ENCODE results near the gene RAN. TPM values are rescaled to one million over a fixed set of nuclear protein-coding genes. Genes with fewer than 3 reads are reported as not detected.

The RAN gene
- 100 to 1,000 TPM; 105 to 296 (median 232) TPM for total RNA-seq

GRCh38 chr12:130871286-130872178 is at the start of gene RAN:
TSS of gene RAN (plus strand) at chr12:130872066. CDS start at chr12:130872594, 528 bp downstream.
- no peaks in the 10 kb centered on the region for H3K9me3 ChIP-seq
- H3K36me3 ChIP-seq = peaks cover 30% of the 10 kb centered on the region
- H3K27me3 ChIP-seq = no peaks in the 10 kb centered on the region
- peaks cover 27% of the 10 kb centered on the region for H3K4me1 ChIP-seq
- DNase-seq (ENCODE audit: low spot score in 2 of 2) = peak; percentile 90 to 92
- H3K27ac ChIP-seq = peak within 1 kb of the TSS; percentile 94
- WGBS = 28% methylated on average over 12 of the region's 118 CpGs
- TF ChIP-seq, protein P1, sequence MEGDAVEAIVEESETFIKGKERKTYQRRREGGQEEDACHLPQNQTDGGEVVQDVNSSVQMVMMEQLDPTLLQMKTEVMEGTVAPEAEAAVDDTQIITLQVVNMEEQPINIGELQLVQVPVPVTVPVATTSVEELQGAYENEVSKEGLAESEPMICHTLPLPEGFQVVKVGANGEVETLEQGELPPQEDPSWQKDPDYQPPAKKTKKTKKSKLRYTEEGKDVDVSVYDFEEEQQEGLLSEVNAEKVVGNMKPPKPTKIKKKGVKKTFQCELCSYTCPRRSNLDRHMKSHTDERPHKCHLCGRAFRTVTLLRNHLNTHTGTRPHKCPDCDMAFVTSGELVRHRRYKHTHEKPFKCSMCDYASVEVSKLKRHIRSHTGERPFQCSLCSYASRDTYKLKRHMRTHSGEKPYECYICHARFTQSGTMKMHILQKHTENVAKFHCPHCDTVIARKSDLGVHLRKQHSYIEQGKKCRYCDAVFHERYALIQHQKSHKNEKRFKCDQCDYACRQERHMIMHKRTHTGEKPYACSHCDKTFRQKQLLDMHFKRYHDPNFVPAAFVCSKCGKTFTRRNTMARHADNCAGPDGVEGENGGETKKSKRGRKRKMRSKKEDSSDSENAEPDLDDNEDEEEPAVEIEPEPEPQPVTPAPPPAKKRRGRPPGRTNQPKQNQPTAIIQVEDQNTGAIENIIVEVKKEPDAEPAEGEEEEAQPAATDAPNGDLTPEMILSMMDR (IDR thresholded peaks at IDR 0.05) = no peak
- TF ChIP-seq POLR2A (IDR thresholded peaks at IDR 0.05) (peak; percentile 21 to 49), POLR2AphosphoS5 (IDR thresholded peaks at IDR 0.05) (no peak), EP300 (IDR thresholded peaks at IDR 0.05) (no peak)
- peak within 1 kb of the TSS; percentile 87 for H3K4me3 ChIP-seq

DNA sequence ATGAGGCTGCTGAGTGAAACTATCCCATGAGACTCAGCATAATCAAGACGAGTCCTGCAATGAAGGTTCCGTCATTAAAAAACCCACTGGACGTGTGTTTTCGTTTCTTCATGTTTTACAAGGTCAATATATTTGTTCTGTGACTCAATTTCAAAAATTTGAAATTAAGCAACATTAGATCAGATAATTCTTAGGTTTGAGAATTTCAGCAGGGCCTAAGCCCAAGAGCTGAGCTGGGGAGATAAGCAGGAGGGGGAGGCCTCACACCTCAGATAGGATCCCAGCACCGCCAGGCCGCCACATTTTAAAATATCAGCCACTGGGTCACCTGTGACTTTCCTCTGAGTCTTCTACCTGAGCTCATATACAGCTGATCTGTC is 46.1 kb upstream of the RAN start:
- DNase-seq (ENCODE audit: low spot score in 2 of 2) = no peak
- Histone ChIP-seq H3K27ac (no peak overlapping the region), H3K4me3 (no peak overlapping the region), H3K27me3 (no peaks in the 10 kb centered on the region), H3K4me1 (no peaks in the 10 kb centered on the region), H3K36me3 (peaks cover 12% of the 10 kb centered on the region), H3K9me3 (no peaks in the 10 kb centered on the region)
- TF ChIP-seq POLR2AphosphoS5 (IDR thresholded peaks at IDR 0.05) (no peak), POLR2A (IDR thresholded peaks at IDR 0.05) (no peak), EP300 (IDR thresholded peaks at IDR 0.05) (no peak)
- TF ChIP-seq, protein P1 (IDR thresholded peaks at IDR 0.05) = no peak
- 88% methylated on average over 6 of the region's 6 CpGs for WGBS

DNA sequence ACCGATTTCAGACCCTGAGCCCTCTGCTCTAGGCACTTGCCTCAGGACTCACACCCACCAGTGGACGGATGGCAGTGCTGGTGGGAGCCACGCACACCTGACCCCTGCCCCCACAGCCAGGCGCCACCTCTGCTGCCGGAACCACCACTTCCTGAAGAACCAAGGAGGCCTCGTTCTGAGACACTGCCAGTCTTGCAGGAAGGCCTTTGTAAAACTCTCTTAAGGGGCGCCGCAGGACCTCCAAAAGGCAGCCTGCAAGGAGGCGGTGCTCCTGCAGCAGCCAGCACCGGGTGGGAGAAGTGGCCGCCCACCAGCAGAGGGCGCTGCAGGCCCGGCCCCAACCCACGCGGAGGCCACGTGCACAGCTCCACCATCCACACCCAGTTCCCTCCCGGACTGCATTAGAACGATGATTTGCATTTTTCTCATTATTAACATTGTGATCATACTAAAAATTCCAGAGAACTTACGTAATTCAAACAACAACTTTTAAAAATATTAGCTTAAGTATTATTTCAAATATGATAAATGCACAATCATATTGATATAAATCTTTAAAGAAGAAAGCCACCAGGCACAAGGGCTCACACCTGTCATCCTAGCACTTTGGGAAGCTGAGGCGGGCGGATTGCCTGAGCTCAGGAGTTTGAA is 45.6 kb upstream of the RAN start:
- H3K36me3 ChIP-seq = peaks cover 11% of the 10 kb centered on the region
- H3K9me3 ChIP-seq = no peaks in the 10 kb centered on the region
- H3K27me3 ChIP-seq = no peaks in the 10 kb centered on the region
- TF ChIP-seq EP300 (IDR thresholded peaks at IDR 0.05) (no peak), POLR2AphosphoS5 (IDR thresholded peaks at IDR 0.05) (no peak)
- TF ChIP-seq, protein P1 (IDR thresholded peaks at IDR 0.05) = peak in 1 of 2 donors; percentile 60
- H3K4me1 ChIP-seq = no peaks in the 10 kb centered on the region
- no peak overlapping the region for H3K4me3 ChIP-seq
- WGBS = 71% methylated on average over 20 of the region's 21 CpGs
- DNase-seq (ENCODE audit: low spot score in 2 of 2) = peak in 1 of 2 donors; percentile 75
- H3K27ac ChIP-seq = no peak overlapping the region

GRCh38 chr12:130827432-130827831 is 44.4 kb upstream of the RAN start:
- Histone ChIP-seq H3K36me3 (peaks cover 9% of the 10 kb centered on the region), H3K9me3 (no peaks in the 10 kb centered on the region), H3K4me3 (no peak overlapping the region), H3K27ac (no peak overlapping the region), H3K27me3 (no peaks in the 10 kb centered on the region), H3K4me1 (no peaks in the 10 kb centered on the region)
- peak in 1 of 2 donors; percentile 52 for DNase-seq (ENCODE audit: low spot score in 2 of 2)
- 87% methylated on average over 3 of the region's 3 CpGs for WGBS
- no peak for TF ChIP-seq EP300 (IDR thresholded peaks at IDR 0.05)
- no peak for TF ChIP-seq POLR2A (IDR thresholded peaks at IDR 0.05)
- TF ChIP-seq, protein P1 (IDR thresholded peaks at IDR 0.05) = no peak
- TF ChIP-seq POLR2AphosphoS5 (IDR thresholded peaks at IDR 0.05) = no peak

DNA sequence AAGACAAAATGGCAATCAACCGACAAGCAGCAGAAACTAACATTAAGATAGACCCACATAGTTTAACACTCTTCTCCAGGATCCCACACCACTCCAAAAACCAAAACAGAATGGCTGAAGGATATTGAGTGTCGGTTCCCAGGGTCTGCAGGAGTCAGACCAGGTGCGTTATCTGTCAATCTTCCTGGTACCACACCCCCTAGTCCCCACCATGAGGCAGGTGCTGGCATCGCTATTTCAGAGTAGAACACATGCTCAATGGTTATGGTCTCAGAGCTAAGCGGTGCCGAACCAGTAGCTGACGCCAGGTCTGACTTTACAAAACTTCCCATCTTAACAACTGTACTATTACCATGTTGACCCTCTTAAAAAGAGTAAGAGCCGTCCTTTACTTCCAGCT is 43.0 kb upstream of the RAN start:
- no peak overlapping the region for H3K27ac ChIP-seq
- no peaks in the 10 kb centered on the region for H3K27me3 ChIP-seq
- peak in 1 of 2 donors; percentile 16 for DNase-seq (ENCODE audit: low spot score in 2 of 2)
- peaks cover under 1% of the 10 kb centered on the region for H3K36me3 ChIP-seq
- H3K4me3 ChIP-seq = no peak overlapping the region
- peaks cover 6% of the 10 kb centered on the region for H3K4me1 ChIP-seq
- TF ChIP-seq POLR2A (IDR thresholded peaks at IDR 0.05) = no peak
- no peak for TF ChIP-seq EP300 (IDR thresholded peaks at IDR 0.05)
- no peak for TF ChIP-seq POLR2AphosphoS5 (IDR thresholded peaks at IDR 0.05)
- TF ChIP-seq, protein P1 (IDR thresholded peaks at IDR 0.05) = no peak
- H3K9me3 ChIP-seq = no peaks in the 10 kb centered on the region
- 91% methylated on average over 8 of the region's 8 CpGs for WGBS
